Measurements from ENCODE around the gene CLVS2.

DNA sequence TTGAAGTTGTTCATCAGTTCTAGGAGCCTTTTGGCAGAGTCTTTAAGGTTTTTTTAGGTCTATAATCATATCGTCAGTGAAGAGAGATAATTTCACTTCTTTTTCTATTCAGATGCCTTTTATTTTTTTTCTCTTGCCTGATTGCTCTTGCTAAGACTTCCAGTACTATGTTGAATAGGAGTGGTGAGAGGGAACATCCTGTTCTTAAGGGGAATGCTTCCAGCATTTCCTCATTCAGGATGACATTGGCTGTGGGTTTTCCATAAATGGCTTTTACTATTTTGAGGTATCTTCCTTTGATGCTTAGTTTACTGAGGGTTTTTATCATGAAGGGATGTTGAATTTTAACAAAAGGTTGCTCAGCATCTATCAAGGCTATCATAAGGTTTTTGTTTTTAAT, 109.5 kb downstream of the CLVS2 start:
- no peak for TF ChIP-seq POLR2A (IDR thresholded peaks at IDR 0.05)
- TF ChIP-seq, protein P1, sequence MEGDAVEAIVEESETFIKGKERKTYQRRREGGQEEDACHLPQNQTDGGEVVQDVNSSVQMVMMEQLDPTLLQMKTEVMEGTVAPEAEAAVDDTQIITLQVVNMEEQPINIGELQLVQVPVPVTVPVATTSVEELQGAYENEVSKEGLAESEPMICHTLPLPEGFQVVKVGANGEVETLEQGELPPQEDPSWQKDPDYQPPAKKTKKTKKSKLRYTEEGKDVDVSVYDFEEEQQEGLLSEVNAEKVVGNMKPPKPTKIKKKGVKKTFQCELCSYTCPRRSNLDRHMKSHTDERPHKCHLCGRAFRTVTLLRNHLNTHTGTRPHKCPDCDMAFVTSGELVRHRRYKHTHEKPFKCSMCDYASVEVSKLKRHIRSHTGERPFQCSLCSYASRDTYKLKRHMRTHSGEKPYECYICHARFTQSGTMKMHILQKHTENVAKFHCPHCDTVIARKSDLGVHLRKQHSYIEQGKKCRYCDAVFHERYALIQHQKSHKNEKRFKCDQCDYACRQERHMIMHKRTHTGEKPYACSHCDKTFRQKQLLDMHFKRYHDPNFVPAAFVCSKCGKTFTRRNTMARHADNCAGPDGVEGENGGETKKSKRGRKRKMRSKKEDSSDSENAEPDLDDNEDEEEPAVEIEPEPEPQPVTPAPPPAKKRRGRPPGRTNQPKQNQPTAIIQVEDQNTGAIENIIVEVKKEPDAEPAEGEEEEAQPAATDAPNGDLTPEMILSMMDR (IDR thresholded peaks at IDR 0.05), result no peak
